ENCODE data around the gene POLD2.

GRCh38 chr7:44072364-44073231 is 50.8 kb downstream of the POLD2 start:
- TF ChIP-seq CTCF (IDR thresholded peaks at IDR 0.05; ENCODE audit: low read depth, low read length) (peak; percentile 92), POLR2A (IDR thresholded peaks at IDR 0.05; ENCODE audit: extremely low read depth, insufficient read length) (peak; percentile 32)

Measured in NB4 (cell line).